ENCODE measurements around the gene SC5D. TPM values are rescaled to one million over a fixed set of nuclear protein-coding genes. Genes with fewer than 3 reads are reported as not detected.

SC5D gene
- total and polyA plus RNA-seq, 2 of the 8 experiments (the other 6 are each of a cell fraction or from before 2014, with no cell fraction given) = 73.9 to 90.3 TPM

DNA sequence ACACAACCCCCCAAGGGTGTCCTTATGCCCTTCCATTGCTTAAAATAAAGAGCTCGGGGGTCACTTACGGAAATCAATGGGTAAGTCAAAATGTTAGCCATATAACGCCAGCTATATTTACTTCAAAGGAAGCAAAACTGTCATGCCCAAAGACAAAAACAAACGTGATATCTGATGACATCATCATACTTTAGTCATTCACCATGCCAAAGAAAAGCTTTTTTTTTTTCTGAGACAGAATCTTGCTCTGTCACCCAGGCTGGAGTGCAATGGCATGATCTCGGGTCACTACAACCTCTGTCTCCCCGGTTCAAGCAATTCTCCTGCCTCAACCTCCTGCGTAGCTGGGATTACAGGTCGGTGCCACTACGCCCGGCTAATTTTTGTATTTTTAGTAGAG is 47.7 kb upstream of the SC5D start (continued):
- no peak for TF ChIP-seq ASH2L (IDR thresholded peaks at IDR 0.05; ENCODE audit: low read length)
- no peak for TF ChIP-seq POLR2A (IDR thresholded peaks at IDR 0.05; ENCODE audit: control extremely low read depth in 1 of 2, low read depth in 2 of 2, low read length in 2 of 2)
- TF ChIP-seq USF2 (IDR thresholded peaks at IDR 0.05; ENCODE audit: low read length) = no peak
- TF ChIP-seq SP1 (IDR thresholded peaks at IDR 0.05; ENCODE audit: low read depth, low read length) = no peak
- no peak for TF ChIP-seq RBBP5 (IDR thresholded peaks at IDR 0.05; ENCODE audit: borderline replicate concordance, low read depth, low read length)
- TF ChIP-seq CTBP2 (IDR thresholded peaks at IDR 0.05; ENCODE audit: borderline replicate concordance, insufficient read depth, insufficient read length, low read length) = no peak
- no peak for TF ChIP-seq KDM1A (IDR thresholded peaks at IDR 0.05; ENCODE audit: borderline replicate concordance, low read length)
- no peak for TF ChIP-seq CBX8 (IDR thresholded peaks at IDR 0.05; ENCODE audit: borderline replicate concordance, low read depth, low read length)

Data from H1 (cell line).